ENCODE data around the gene NR6A1. TPM values are rescaled to one million over a fixed set of nuclear protein-coding genes. Genes with fewer than 3 reads are reported as not detected.

NR6A1 gene
- total and polyA plus RNA-seq, 2 of the 13 experiments (the other 11 are each of a cell fraction or from before 2014, with no cell fraction given) = 28.1 to 31.5 TPM

GRCh38 chr9:124535846-124536245, 235.3 kb downstream of the NR6A1 start:
- ATAC-seq (no peak), DNase-seq (ENCODE audit: low spot score) (no peak), FAIRE-seq (no peak)
- H3K36me3 ChIP-seq (replicated peaks in 1 of 2; ENCODE audit: control insufficient read depth in 1 of 2, insufficient read depth in 2 of 2, low read length in 2 of 2) = peaks cover 24 to 71% of the 10 kb centered on the region in 2 experiments
- in situ Hi-C loops (cut with HindIII; ENCODE audit: extremely low pct_ligation_motif_present, low pct_unique_long_range_greater_than_20kb) = no loop called here
- ChIA-PET CTCF (ENCODE audit: low intra/inter-chr PET ratio, low total read pairs) (no interaction called here), POLR2A (interaction anchor here (2.5 kb wide), 1 partner anchor 15 kb away, joined by 7 read pairs; no protein-coding TSS in a partner anchor)
- no peak overlapping the region for H2AFZ ChIP-seq (ENCODE audit: low read length)
- no peak overlapping the region for H3K4me3 ChIP-seq (replicated peaks in 1 of 3; ENCODE audit: insufficient read depth in 1 of 3, low read depth in 2 of 3, low read length in 3 of 3)
- H3K9ac ChIP-seq (ENCODE audit: insufficient read depth, low read depth, low read length) = no peak overlapping the region
- over 99% methylated on average over 10 of the region's 10 CpGs for WGBS (ENCODE audit: low lambda C conversion rate)
- H4K20me1 ChIP-seq (ENCODE audit: insufficient read depth, low read length) = no peaks in the 10 kb centered on the region
- no peaks in the 10 kb centered on the region for H3K27me3 ChIP-seq (ENCODE audit: control insufficient read depth in 1 of 2, insufficient read depth in 2 of 2, low read length in 2 of 2)
- no peaks in the 10 kb centered on the region for H3K79me2 ChIP-seq (ENCODE audit: insufficient read depth, low read length)
- intact Hi-C loops (cut with micrococcal nuclease; ENCODE audit: unreplicated experiment) = loop anchor here (1.0 to 5.0 kb wide), 2 partner anchors 59 to 117 kb away; no protein-coding TSS in a partner anchor
- no peak overlapping the region for H3K27ac ChIP-seq (ENCODE audit: extremely low read length, insufficient read depth, low read length)
- H3K4me2 ChIP-seq (ENCODE audit: low read depth, low read length) = no peak overlapping the region
- BruUV-seq (replicated peaks) = no TSS peak
- peaks cover 9% of the 10 kb centered on the region; the same call in 1 of the 2 replicates for H3K4me1 ChIP-seq (ENCODE audit: insufficient read depth, low read length)
- H3K9me3 ChIP-seq (ENCODE audit: low read length) = no peaks in the 10 kb centered on the region
- no peak for TF ChIP-seq JUND (CRISPR knock-in tag; IDR thresholded peaks at IDR 0.05)
- no peak for TF ChIP-seq BORCS8-MEF2B (CRISPR knock-in tag; IDR thresholded peaks at IDR 0.05)
- no peak for TF ChIP-seq MTERF4 (CRISPR knock-in tag; IDR thresholded peaks at IDR 0.05)
- no peak for TF ChIP-seq ZNF691 (CRISPR knock-in tag; IDR thresholded peaks at IDR 0.05; ENCODE audit: borderline replicate concordance, low read depth)
- TF ChIP-seq PAXIP1 (CRISPR knock-in tag; conservative IDR thresholded peaks at IDR 0.05) = no peak
- no peak for TF ChIP-seq ZBTB42 (CRISPR knock-in tag; IDR thresholded peaks at IDR 0.05)
- no peak for TF ChIP-seq HOXA9 (CRISPR knock-in tag; IDR thresholded peaks at IDR 0.05; ENCODE audit: borderline replicate concordance)
- TF ChIP-seq AGO2 (optimal IDR thresholded peaks at IDR 0.05; ENCODE audit: low read depth, low read length) = no peak
- TF ChIP-seq TBX2 (CRISPR knock-in tag; IDR thresholded peaks at IDR 0.05; ENCODE audit: borderline replicate concordance) = no peak
- no peak for TF ChIP-seq ZSCAN30 (CRISPR knock-in tag; IDR thresholded peaks at IDR 0.05)
- no peak for TF ChIP-seq ZFP36L2 (CRISPR knock-in tag; IDR thresholded peaks at IDR 0.05)
- TF ChIP-seq ATF6 (CRISPR knock-in tag; conservative IDR thresholded peaks at IDR 0.05) = no peak
- no peak for TF ChIP-seq BRCA1 (CRISPR knock-in tag; IDR thresholded peaks at IDR 0.05)
- TF ChIP-seq THAP8 (CRISPR knock-in tag; IDR thresholded peaks at IDR 0.05; ENCODE audit: borderline replicate concordance) = no peak
